ENCODE measurements around the gene SLC25A6. TPM values are rescaled to one million over a fixed set of nuclear protein-coding genes. Genes with fewer than 3 reads are reported as not detected.

Gene SLC25A6
- total and polyA plus RNA-seq, 9 of the 15 experiments (the other 6 are each of a cell fraction or from before 2014, with no cell fraction given): 24.6 to 330 (median 129) TPM

DNA sequence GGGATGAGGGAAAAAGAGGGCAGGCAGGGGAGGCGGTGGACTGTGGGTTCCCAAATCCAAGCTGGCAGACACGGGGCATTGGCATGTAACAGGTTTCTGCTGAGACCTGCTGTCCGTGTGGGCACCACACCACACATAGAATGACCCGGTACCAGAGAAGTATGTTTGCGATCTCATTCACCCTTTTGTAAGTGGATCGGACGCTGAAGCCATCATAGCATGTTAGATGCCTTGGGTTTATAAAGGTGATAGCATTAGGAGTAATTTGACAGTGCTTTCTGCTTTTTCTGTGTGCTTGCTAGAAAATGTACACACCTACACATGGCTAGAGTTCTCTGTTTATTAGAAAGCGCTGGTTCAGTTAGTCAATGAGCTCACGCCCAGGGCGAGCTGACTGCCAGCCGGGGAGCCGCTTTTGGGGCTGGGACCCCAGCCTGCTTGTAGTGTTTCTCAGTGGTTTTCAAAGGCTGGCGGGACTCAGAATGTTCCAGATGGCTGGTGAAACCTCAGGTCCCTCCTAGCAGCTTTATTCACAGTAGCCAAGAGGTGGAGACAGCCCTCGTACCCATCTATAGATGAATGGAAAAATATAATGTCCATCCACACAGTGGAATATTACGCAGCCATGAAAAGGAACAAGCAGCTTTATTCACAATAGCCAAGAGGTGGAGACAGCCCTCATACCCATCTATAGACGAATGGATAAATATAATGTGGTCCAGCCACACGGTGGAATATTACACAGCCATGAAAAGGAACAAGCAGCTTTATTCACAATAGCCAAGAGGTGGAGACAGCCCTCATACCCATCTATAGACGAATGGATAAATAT is 54.7 kb downstream of the SLC25A6 start:
- no peak for FAIRE-seq
- Histone ChIP-seq H3K36me3 (ENCODE audit: control insufficient read depth, insufficient read depth, low read length) (no peaks in the 10 kb centered on the region), H3K27me3 (ENCODE audit: control insufficient read depth in 2 of 2, insufficient read depth in 2 of 2, low read length in 2 of 2) (peaks cover 0 to 22% of the 10 kb centered on the region in 2 experiments; a peak in 2 of 5 replicates), H3K9ac (ENCODE audit: insufficient read depth in 1 of 2, low read depth in 2 of 2, low read length in 2 of 2) (no peak overlapping the region), H3K27ac (ENCODE audit: extremely low read depth, low read depth, low read length) (no peak overlapping the region), H3K9me1 (ENCODE audit: control insufficient read depth, insufficient read depth, low read length) (no peaks in the 10 kb centered on the region), H4K20me1 (replicated peaks; ENCODE audit: control insufficient read depth, insufficient read depth, low read length) (no peaks in the 10 kb centered on the region), H2AFZ (ENCODE audit: low read depth, low read length) (no peak overlapping the region), H3K4me3 (no peak overlapping the region), H3K4me1 (replicated peaks in 1 of 2; ENCODE audit: control insufficient read depth in 2 of 2, insufficient read depth in 2 of 2, low read length in 2 of 2) (no peaks in the 10 kb centered on the region), H3K9me3 (replicated peaks; ENCODE audit: control insufficient read depth, insufficient read depth, low read depth, low read length) (no peaks in the 10 kb centered on the region), H3K4me2 (ENCODE audit: insufficient read depth, low read length) (no peak overlapping the region), H3K79me2 (ENCODE audit: control insufficient read depth, insufficient read depth, low read length) (no peaks in the 10 kb centered on the region)
- intact Hi-C loops (cut with micrococcal nuclease) (no loop called here), in situ Hi-C loops (cut with MboI) (no loop called here)
- ATAC-seq: no peak
- no TSS peak for BruUV-seq (replicated peaks)
- ChIA-PET POLR2A (no interaction called here), CTCF (ENCODE audit: low intra/inter-chr PET ratio) (no interaction called here)
- 23% methylated on average over 16 of the region's 18 CpGs for WGBS (ENCODE audit: insufficient coverage, low coverage, missing lambda C conversion rate)
- DNase-seq (ENCODE audit: extremely low read depth in 1 of 4, low spot score in 3 of 4): no peak
- no peak for TF ChIP-seq MEF2D (tag; conservative IDR thresholded peaks at IDR 0.05; ENCODE audit: low read depth)
- no peak for TF ChIP-seq ZNF3 (CRISPR knock-in tag; IDR thresholded peaks at IDR 0.05)
- TF ChIP-seq ESRRA (IDR thresholded peaks at IDR 0.05; ENCODE audit: borderline replicate concordance, low read depth): no peak
- TF ChIP-seq RBM25 (IDR thresholded peaks at IDR 0.05; ENCODE audit: low read depth, low read length, severe bottlenecking): peak; percentile 28
- no peak for TF ChIP-seq ZNF436 (CRISPR knock-in tag; IDR thresholded peaks at IDR 0.05)
- TF ChIP-seq C11orf30 (IDR thresholded peaks at IDR 0.05; ENCODE audit: low read depth): no peak
- TF ChIP-seq, protein P1, sequence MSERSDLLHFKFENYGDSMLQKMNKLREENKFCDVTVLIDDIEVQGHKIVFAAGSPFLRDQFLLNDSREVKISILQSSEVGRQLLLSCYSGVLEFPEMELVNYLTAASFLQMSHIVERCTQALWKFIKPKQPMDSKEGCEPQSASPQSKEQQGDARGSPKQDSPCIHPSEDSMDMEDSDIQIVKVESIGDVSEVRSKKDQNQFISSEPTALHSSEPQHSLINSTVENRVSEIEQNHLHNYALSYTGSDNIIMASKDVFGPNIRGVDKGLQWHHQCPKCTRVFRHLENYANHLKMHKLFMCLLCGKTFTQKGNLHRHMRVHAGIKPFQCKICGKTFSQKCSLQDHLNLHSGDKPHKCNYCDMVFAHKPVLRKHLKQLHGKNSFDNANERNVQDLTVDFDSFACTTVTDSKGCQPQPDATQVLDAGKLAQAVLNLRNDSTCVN (CRISPR knock-in tag; IDR thresholded peaks at IDR 0.05): no peak
- TF ChIP-seq, protein P2, sequence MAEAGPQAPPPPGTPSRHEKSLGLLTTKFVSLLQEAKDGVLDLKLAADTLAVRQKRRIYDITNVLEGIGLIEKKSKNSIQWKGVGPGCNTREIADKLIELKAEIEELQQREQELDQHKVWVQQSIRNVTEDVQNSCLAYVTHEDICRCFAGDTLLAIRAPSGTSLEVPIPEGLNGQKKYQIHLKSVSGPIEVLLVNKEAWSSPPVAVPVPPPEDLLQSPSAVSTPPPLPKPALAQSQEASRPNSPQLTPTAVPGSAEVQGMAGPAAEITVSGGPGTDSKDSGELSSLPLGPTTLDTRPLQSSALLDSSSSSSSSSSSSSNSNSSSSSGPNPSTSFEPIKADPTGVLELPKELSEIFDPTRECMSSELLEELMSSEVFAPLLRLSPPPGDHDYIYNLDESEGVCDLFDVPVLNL (CRISPR knock-in tag; IDR thresholded peaks at IDR 0.05; ENCODE audit: low read depth): no peak
- TF ChIP-seq ZNF146 (CRISPR knock-in tag; IDR thresholded peaks at IDR 0.05; ENCODE audit: unreplicated experiment): peak; percentile 77
- no peak for TF ChIP-seq FOXP1 (CRISPR knock-in tag; IDR thresholded peaks at IDR 0.05)
- TF ChIP-seq FOSL1 (tag; conservative IDR thresholded peaks at IDR 0.05): no peak

All from K562 (cell line).